Activated naive CD8-positive, alpha-beta T cell treated with anti-CD3 and anti-CD28 coated beads for 36 hours (primary cell): ENCODE data around the gene PIF1. TPM values are rescaled to one million over a fixed set of nuclear protein-coding genes. Genes with fewer than 3 reads are reported as not detected.
"Not testable (repeated sequence)": the region's sequence is repeated elsewhere in the genome, so short reads cannot be mapped to it uniquely, and the experiment has no call there.

ENCODE experiments used
- DNase-seq: peaks from one replicate; pipeline ENCODE4 v3.0.0; 2021
- H3K27ac Mint-ChIP-seq: one replicate; pipeline ENCODE4 v1.8.0; 2022; ENCODE audit warnings: mild to moderate bottlenecking, moderate library complexity, mixed read lengths
- H3K27me3 Mint-ChIP-seq: one replicate; pipeline ENCODE4 v1.8.0; 2022; ENCODE audit warnings: mild to moderate bottlenecking, mixed read lengths
- H3K36me3 Mint-ChIP-seq: one replicate; pipeline ENCODE4 v1.8.0; 2021; ENCODE audit warnings: mild to moderate bottlenecking, mixed read lengths
- H3K4me1 Mint-ChIP-seq: one replicate; pipeline ENCODE4 v1.8.0; 2021; ENCODE audit warnings: mixed read lengths
- H3K4me3 Mint-ChIP-seq: one replicate; pipeline ENCODE4 v1.8.0; 2022; ENCODE audit warnings: mild to moderate bottlenecking, moderate library complexity, mixed read lengths
- H3K9me3 Mint-ChIP-seq: one replicate; pipeline ENCODE4 v1.8.0; 2022; ENCODE audit warnings: mixed read lengths
- total RNA-seq, 2 experiments: library from RNA; stranded (reverse); gene quantifications; one replicate each; pipeline ENCODE4 v1.2.3, GENCODE V29; 2021

Gene PIF1
- total RNA-seq, 2 experiments from 2014 or later: 27.3 to 30.4 TPM

- no peak for DNase-seq
- Mint-ChIP-seq H3K4me3 (no peak overlapping the region), H3K4me1 (peaks cover 3% of the 10 kb centered on the region), H3K27ac (no peak overlapping the region), H3K36me3 (no peaks in the 10 kb centered on the region), H3K9me3 (no peaks in the 10 kb centered on the region), H3K27me3 (no peaks in the 10 kb centered on the region)
These were observed 17.7 kb downstream of the PIF1 start for GRCh38 chr15:64807751-64808222.

- no peak overlapping the region for H3K4me3 Mint-ChIP-seq
These were observed 18.2 kb downstream of the PIF1 start for GRCh38 chr15:64807051-64807749.

DNA sequence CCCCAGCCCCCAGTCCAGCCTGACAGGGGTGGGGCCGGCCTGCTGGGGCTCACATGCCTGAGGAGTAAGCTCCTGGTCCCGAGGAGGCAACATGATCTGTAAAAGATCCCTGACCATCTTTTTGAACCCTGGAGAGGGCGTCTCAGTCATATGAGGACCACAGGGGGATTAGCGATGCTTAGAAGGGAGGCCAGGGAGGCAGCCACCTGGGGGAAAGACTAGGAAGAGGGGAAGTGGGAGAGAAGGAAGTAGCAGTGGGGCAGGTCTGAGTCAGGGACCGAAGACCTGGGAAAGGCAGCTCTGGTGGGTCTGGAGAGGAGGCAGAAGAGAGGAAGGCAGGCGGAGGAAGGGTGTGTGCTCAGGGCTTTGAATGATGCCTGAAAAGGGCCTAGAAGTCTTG lies 18.9 kb downstream of the PIF1 start:
- Mint-ChIP-seq H3K4me1 (peaks cover 3% of the 10 kb centered on the region), H3K9me3 (no peaks in the 10 kb centered on the region), H3K27ac (no peak overlapping the region), H3K4me3 (no peak overlapping the region), H3K27me3 (no peaks in the 10 kb centered on the region), H3K36me3 (no peaks in the 10 kb centered on the region)
- DNase-seq: no peak

More at GRCh38 chr15:64807051-64807749, 18.2 kb downstream of the PIF1 start:
- no peaks in the 10 kb centered on the region for H3K9me3 Mint-ChIP-seq
- H3K27ac Mint-ChIP-seq: no peak overlapping the region
- no peak for DNase-seq
- no peaks in the 10 kb centered on the region for H3K27me3 Mint-ChIP-seq
- H3K36me3 Mint-ChIP-seq: no peaks in the 10 kb centered on the region
- H3K4me1 Mint-ChIP-seq: peaks cover 3% of the 10 kb centered on the region

GRCh38 chr15:64804619-64805018 lies 20.8 kb downstream of the PIF1 start:
- H3K27me3 Mint-ChIP-seq: no peaks in the 10 kb centered on the region

GRCh38 chr15:64803526-64803925 lies 21.9 kb downstream of the PIF1 start:
- H3K9me3 Mint-ChIP-seq: no peaks in the 10 kb centered on the region
- H3K27ac Mint-ChIP-seq: no peak overlapping the region
- no peaks in the 10 kb centered on the region for H3K36me3 Mint-ChIP-seq
- no peaks in the 10 kb centered on the region for H3K4me1 Mint-ChIP-seq
- no peak for DNase-seq
- no peaks in the 10 kb centered on the region for H3K27me3 Mint-ChIP-seq
- H3K4me3 Mint-ChIP-seq: no peak overlapping the region

More at GRCh38 chr15:64804619-64805018, 20.8 kb downstream of the PIF1 start:
- no peaks in the 10 kb centered on the region for H3K36me3 Mint-ChIP-seq
- no peak for DNase-seq
- H3K9me3 Mint-ChIP-seq: no peaks in the 10 kb centered on the region
- H3K27ac Mint-ChIP-seq: no peak overlapping the region
- H3K4me1 Mint-ChIP-seq: no peaks in the 10 kb centered on the region
- no peak overlapping the region for H3K4me3 Mint-ChIP-seq

- H3K4me1 Mint-ChIP-seq: no peaks in the 10 kb centered on the region
These were observed 25.0 kb downstream of the PIF1 start for GRCh38 chr15:64800476-64800875.

GRCh38 chr15:64798905-64799304 lies 26.5 kb downstream of the PIF1 start:
- not testable (repeated sequence) for H3K9me3 Mint-ChIP-seq, H3K27me3 Mint-ChIP-seq, H3K4me3 Mint-ChIP-seq, H3K36me3 Mint-ChIP-seq, DNase-seq, H3K4me1 Mint-ChIP-seq, H3K27ac Mint-ChIP-seq

More at GRCh38 chr15:64800476-64800875, 25.0 kb downstream of the PIF1 start:
- Mint-ChIP-seq H3K36me3 (no peaks in the 10 kb centered on the region), H3K27me3 (no peaks in the 10 kb centered on the region), H3K9me3 (no peaks in the 10 kb centered on the region), H3K4me3 (no peak overlapping the region), H3K27ac (no peak overlapping the region)
- no peak for DNase-seq

- not testable (repeated sequence) for H3K36me3 Mint-ChIP-seq, H3K4me3 Mint-ChIP-seq, DNase-seq, H3K27me3 Mint-ChIP-seq, H3K9me3 Mint-ChIP-seq, H3K27ac Mint-ChIP-seq, H3K4me1 Mint-ChIP-seq
These were observed 29.5 kb downstream of the PIF1 start for GRCh38 chr15:64795921-64796320.

DNA sequence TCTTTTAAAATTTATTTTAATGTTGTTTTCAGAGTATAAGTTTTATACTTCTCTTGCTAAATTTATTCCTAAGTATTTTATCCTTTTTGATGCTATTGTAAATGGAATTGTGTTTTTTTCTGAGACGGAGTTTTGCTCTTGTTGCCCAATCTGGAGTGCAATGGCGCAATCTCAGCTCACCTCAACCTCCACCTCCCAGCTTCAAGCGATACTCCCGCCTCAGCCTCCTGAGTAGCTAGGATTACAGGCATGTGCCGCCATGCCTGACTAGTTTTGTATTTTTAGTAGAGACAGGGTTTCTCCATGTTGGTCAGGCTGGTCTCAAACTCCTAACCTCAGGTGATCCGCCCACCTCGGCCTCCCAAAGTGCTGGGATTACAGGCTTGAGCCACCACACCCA lies 30.1 kb downstream of the PIF1 start:
- H3K4me1 Mint-ChIP-seq, H3K27me3 Mint-ChIP-seq, H3K4me3 Mint-ChIP-seq, DNase-seq, H3K27ac Mint-ChIP-seq, H3K36me3 Mint-ChIP-seq, H3K9me3 Mint-ChIP-seq: not testable (repeated sequence)

DNA sequence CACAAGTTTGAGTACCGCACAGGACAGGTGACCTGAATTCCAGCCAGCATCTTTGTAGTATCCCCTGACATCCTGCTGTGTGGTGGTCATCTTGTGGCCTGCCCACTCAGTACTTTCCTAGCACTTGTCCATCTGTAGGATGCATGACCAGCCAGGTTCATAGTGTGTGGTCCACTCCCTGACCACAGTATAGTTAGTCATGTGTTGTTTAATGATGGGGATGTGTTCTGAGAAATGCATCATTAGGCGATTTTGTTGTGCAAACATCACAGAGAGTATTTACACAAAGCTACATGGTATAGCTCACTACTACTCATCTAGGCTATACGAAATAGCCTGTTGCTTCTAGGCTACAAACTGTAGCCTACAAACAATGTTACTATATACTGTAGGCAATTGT lies 33.2 kb downstream of the PIF1 start:
- no peak for DNase-seq
- H3K9me3 Mint-ChIP-seq: no peaks in the 10 kb centered on the region
- no peaks in the 10 kb centered on the region for H3K27me3 Mint-ChIP-seq
- no peaks in the 10 kb centered on the region for H3K36me3 Mint-ChIP-seq
- no peak overlapping the region for H3K4me3 Mint-ChIP-seq
- H3K4me1 Mint-ChIP-seq: no peaks in the 10 kb centered on the region
- no peak overlapping the region for H3K27ac Mint-ChIP-seq

DNA sequence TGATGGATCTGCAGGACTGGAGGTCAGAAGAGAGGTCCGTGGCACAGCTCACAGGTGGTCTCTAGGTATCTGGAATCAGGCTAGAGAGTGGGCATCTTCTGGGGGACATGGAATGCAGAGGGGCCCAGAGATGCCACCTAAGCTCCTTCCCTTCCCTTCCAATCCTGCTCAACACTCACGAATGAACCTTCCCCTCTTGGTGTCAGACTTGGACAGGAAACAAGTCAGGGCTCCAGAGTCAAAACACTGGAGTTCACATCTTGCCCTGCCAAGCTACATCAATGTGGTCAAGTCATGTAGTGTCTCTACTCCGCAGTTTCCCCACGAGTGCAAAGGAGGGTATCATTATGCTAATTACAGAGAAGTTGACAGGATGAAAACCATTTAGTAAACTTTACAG lies 34.0 kb downstream of the PIF1 start:
- Mint-ChIP-seq H3K4me3 (no peak overlapping the region), H3K27ac (no peak overlapping the region), H3K4me1 (no peaks in the 10 kb centered on the region), H3K36me3 (no peaks in the 10 kb centered on the region), H3K27me3 (peaks cover 4% of the 10 kb centered on the region), H3K9me3 (no peaks in the 10 kb centered on the region)
- no peak for DNase-seq

GRCh38 chr15:64783796-64784195 lies 41.7 kb downstream of the PIF1 start:
- Mint-ChIP-seq H3K27me3 (peaks cover 15% of the 10 kb centered on the region), H3K4me1 (peaks cover 4% of the 10 kb centered on the region), H3K27ac (no peak overlapping the region), H3K4me3 (no peak overlapping the region), H3K36me3 (no peaks in the 10 kb centered on the region), H3K9me3 (no peaks in the 10 kb centered on the region)
- no peak for DNase-seq

GRCh38 chr15:64782751-64783150 lies 42.7 kb downstream of the PIF1 start:
- H3K4me1 Mint-ChIP-seq: peaks cover 4% of the 10 kb centered on the region
- no peak overlapping the region for H3K27ac Mint-ChIP-seq
- DNase-seq: no peak
- H3K4me3 Mint-ChIP-seq: no peak overlapping the region
- peaks cover 23% of the 10 kb centered on the region for H3K27me3 Mint-ChIP-seq
- H3K36me3 Mint-ChIP-seq: no peaks in the 10 kb centered on the region
- H3K9me3 Mint-ChIP-seq: no peaks in the 10 kb centered on the region

- Mint-ChIP-seq H3K4me3 (no peak overlapping the region), H3K36me3 (no peaks in the 10 kb centered on the region), H3K4me1 (peaks cover 4% of the 10 kb centered on the region), H3K9me3 (no peaks in the 10 kb centered on the region), H3K27me3 (peaks cover 33% of the 10 kb centered on the region), H3K27ac (no peak overlapping the region)
- DNase-seq: no peak
These were observed 44.1 kb downstream of the PIF1 start for GRCh38 chr15:64781299-64781698.

DNA sequence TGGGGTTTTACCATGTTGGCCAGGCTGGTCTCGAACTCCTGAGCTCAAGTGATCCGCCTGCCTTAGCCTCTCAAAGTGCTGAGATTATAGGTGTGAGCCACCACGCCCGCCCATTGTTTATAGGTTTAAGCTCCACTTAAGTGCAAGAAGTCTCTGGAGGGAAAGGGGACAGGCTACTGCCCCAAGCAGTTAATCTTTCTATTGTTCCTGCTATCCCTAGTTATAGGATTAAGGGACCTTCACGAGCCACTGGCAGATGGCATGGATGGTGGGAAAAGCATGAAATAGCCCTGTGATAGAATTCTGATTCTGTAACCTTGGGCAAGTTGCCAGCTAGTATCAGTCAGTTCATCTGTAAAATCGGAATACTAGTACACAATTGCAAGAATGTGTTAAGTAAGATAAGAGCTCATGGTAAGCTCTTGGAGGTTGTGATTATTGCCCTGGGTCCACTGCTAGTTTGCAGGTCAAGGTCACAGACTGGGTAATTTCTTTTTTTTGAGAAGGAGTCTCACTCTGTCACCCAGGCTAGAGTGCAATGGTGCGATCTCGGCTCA lies 44.8 kb downstream of the PIF1 start:
- Mint-ChIP-seq H3K4me3 (no peak overlapping the region), H3K27me3 (peaks cover 39% of the 10 kb centered on the region), H3K27ac (no peak overlapping the region), H3K9me3 (no peaks in the 10 kb centered on the region), H3K4me1 (peaks cover 6% of the 10 kb centered on the region), H3K36me3 (no peaks in the 10 kb centered on the region)
- DNase-seq: no peak

DNA sequence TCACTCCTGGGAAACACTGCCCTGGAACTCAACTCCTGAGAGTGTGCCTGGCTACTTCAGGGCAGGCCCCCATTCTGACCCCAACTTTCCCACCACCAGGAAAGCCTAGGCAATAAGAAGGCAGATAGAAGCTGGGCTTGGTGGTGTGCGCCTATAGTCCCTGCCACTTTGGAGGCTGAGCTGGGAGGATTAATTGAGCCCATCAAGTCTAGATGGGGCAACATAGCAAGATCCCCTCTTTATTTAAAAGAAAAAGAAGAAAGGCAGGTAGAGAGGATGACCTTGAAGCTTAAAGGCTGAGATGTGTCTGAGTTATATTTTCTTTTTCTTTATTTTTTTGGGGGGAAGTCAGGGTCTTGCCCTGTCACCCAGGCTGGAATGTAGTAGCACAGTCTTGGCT lies 45.8 kb downstream of the PIF1 start:
- Mint-ChIP-seq H3K27me3 (peaks cover 41% of the 10 kb centered on the region), H3K4me3 (no peak overlapping the region), H3K4me1 (peaks cover 6% of the 10 kb centered on the region), H3K9me3 (no peaks in the 10 kb centered on the region), H3K27ac (no peak overlapping the region), H3K36me3 (no peaks in the 10 kb centered on the region)
- no peak for DNase-seq
